Lower leg skin (tissue), 3 donors: Measurements from ENCODE around the gene INTS11.
"Not testable (repeated sequence)": the region's sequence is repeated elsewhere in the genome, so short reads cannot be mapped to it uniquely, and the experiment has no call there.

ENCODE experiments used
- CTCF ChIP-seq, 3 donors: fragments of 450-650 bp; IDR thresholded peaks; one replicate each; pipeline ENCODE4 v1.5.1; 2016; ENCODE audit warnings: antibody characterized with exemption in 3 of 3, mild to moderate bottlenecking in 3 of 3, moderate library complexity in 2 of 3
- POLR2A ChIP-seq, 2 donors: fragments of 450-650 bp; IDR thresholded peaks; one replicate each; pipeline ENCODE4 v1.6.1; 2016 to 2017; ENCODE audit warnings: antibody characterized with exemption in 2 of 2, mild to moderate bottlenecking in 1 of 2, moderate library complexity in 1 of 2

GRCh38 chr1:1316199-1316598 lies 8.3 kb downstream of the INTS11 start:
- not testable (repeated sequence) for TF ChIP-seq CTCF, POLR2A (IDR thresholded peaks at IDR 0.05)
